ENCODE results near the gene SYT14.

DNA sequence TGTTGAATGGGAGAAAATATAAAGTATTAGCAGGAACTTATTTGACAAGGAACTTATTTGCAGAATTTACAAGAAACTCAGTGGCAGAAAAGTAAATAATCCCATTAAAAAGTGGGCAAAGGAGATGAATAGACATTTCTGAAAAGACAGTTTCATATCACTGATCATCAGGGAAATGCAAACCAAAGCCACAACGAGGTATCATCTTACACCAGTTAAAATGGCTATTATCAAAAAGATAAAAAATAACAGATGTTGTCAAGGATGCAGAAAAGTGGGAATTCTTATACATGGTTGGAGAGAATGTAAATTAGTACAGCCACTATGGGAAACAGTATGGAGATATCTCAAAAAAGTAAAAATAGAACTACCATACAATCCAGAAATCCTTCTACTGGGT lies 61.0 kb downstream of the SYT14 start:
- no peak for TF ChIP-seq POLR2AphosphoS5 (IDR thresholded peaks at IDR 0.05; ENCODE audit: borderline replicate concordance, low read depth, low read length)
- no peak for TF ChIP-seq EZH2 (IDR thresholded peaks at IDR 0.05)
- no peak for TF ChIP-seq FOXP2 (optimal IDR thresholded peaks at IDR 0.05; ENCODE audit: control extremely low read depth, extremely low read length, insufficient read depth)

Measured in SK-N-MC (cell line).